Hepatocyte (in vitro differentiated cells): ENCODE results near the gene MCF2L. TPM values are rescaled to one million over a fixed set of nuclear protein-coding genes. Genes with fewer than 3 reads are reported as not detected.

ENCODE experiments used
- DNase-seq: peaks from one replicate; pipeline ENCODE4 v3.0.0-alpha.2; 2016; ENCODE audit warnings: low spot score
- H2AFZ ChIP-seq: fragments of 200-600 bp; sonication (generic); 2 replicates; pipeline ENCODE4 v1.6.0; 2016; ENCODE audit warnings: antibody characterized with exemption, mild to moderate bottlenecking
- H3K27ac ChIP-seq: fragments of 200-600 bp; sonication (generic); 2 replicates; pipeline ENCODE4 v1.5.1; 2016; ENCODE audit warnings: mild to moderate bottlenecking
- H3K27me3 ChIP-seq: fragments of 200-600 bp; sonication (generic); 2 replicates; pipeline ENCODE4 v1.6.1; 2016
- H3K36me3 ChIP-seq: fragments of 200-600 bp; sonication (generic); replicated peaks from 2 replicates; pipeline ENCODE4 v1.5.1; 2016; ENCODE audit warnings: low read depth; ENCODE audit not compliant: insufficient read depth
- H3K4me1 ChIP-seq: fragments of 200-600 bp; sonication (generic); 2 replicates; pipeline ENCODE4 v1.5.1; 2016; ENCODE audit warnings: mild to moderate bottlenecking, moderate library complexity; ENCODE audit not compliant: insufficient read depth
- H3K4me2 ChIP-seq: fragments of 200-600 bp; sonication (generic); 2 replicates; pipeline ENCODE4 v1.6.0; 2016
- H3K4me3 ChIP-seq: fragments of 200-600 bp; sonication (generic); 2 replicates; pipeline ENCODE4 v1.5.1; 2016; ENCODE audit warnings: mild to moderate bottlenecking
- H3K79me2 ChIP-seq: fragments of 200-600 bp; sonication (generic); 2 replicates; pipeline ENCODE4 v1.6.0; 2017; ENCODE audit warnings: mild to moderate bottlenecking
- H3K9me2 ChIP-seq: fragments of 200-600 bp; sonication (generic); replicated peaks from 2 replicates; pipeline ENCODE4 v1.6.0; 2017; ENCODE audit warnings: mild to moderate bottlenecking; ENCODE audit not compliant: insufficient read depth
- H3K9me3 ChIP-seq: fragments of 200-600 bp; sonication (generic); 2 replicates; pipeline ENCODE4 v1.5.1; 2016; ENCODE audit warnings: low read depth, mild to moderate bottlenecking
- H4K20me1 ChIP-seq: fragments of 200-600 bp; sonication (generic); 2 replicates; pipeline ENCODE4 v1.6.0; 2016; ENCODE audit warnings: mild to moderate bottlenecking; ENCODE audit not compliant: insufficient read depth, poor library complexity, severe bottlenecking
- EZH2 ChIP-seq: fragments of 200-600 bp; sonication (generic); IDR thresholded peaks from 2 replicates; pipeline ENCODE4 v1.6.1; 2016; ENCODE audit warnings: antibody characterized with exemption, mild to moderate bottlenecking, borderline replicate concordance
- EZH2phosphoT487 ChIP-seq: fragments of 200-600 bp; sonication (generic); IDR thresholded peaks from one replicate; pipeline ENCODE4 v1.6.1; 2018; ENCODE audit warnings: antibody characterized with exemption, mild to moderate bottlenecking, low read depth, moderate library complexity; ENCODE audit not compliant: unreplicated experiment, severe bottlenecking
- WGBS: methylation state at CpG from one replicate; pipeline ENCODE4 v1.1.6; 2016; ENCODE audit warnings: low lambda C conversion rate; ENCODE audit errors: missing lambda C conversion rate; 5-methylcytosine and 5-hydroxymethylcytosine counted together
- polyA plus RNA-seq: library from polyadenylated mRNA; unstranded; fragments of >200 nt; fragmentation: Nextera tagmentation; extraction: Ambion mirVana; gene quantifications from 2 replicates; pipeline ENCODE4 v1.2.1, GENCODE V29; 2016
- total RNA-seq: library from RNA; depleted of rRNA; stranded (reverse); fragments of >200 nt; gene quantifications from 2 replicates; pipeline ENCODE4 v1.2.3, GENCODE V29; 2014
- TF ChIP-seq, protein P1 (sequence below): fragments of 200-600 bp; sonication (generic); IDR thresholded peaks from 2 replicates; pipeline ENCODE4 v1.5.1; 2016; ENCODE audit warnings: antibody characterized with exemption, mild to moderate bottlenecking; ENCODE audit not compliant: poor library complexity

Gene MCF2L
- total and polyA plus RNA-seq, 2 experiments from 2014 or later, result 11.1 to 22.4 TPM

DNA sequence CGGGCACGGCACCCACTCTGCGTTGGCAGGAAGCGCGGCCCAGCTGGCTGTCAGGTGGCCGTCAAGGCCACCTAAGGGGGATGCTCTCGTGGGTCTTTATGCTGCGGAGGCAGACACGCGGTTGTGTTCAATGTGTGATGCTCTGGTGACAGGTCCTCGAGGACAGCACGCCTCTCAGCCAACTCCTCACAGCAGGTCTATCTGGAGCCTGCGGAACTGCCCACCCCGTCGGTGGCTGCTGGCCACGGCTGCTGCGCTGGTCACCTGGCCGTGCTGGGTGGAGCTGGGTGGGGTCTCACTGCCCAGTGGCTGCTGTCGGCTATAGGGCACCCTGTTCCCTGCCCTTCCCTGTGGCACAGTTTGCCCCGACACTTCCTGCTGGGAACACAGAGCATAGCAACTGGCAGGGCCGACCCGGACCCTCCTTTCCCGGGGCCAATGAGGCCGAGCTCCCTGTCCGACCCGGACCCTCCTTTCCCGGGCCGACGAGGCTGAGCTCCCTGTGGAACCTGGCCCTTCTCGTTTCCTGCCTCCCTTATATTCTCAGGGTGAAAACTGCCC, 122.3 kb downstream of the MCF2L start:
- no peak overlapping the region for H3K4me2 ChIP-seq
- H3K4me3 ChIP-seq, result no peak overlapping the region
- H3K9me3 ChIP-seq, result no peaks in the 10 kb centered on the region
- no peaks in the 10 kb centered on the region for H3K36me3 ChIP-seq
- H3K4me1 ChIP-seq, result no peaks in the 10 kb centered on the region
- no peak overlapping the region for H2AFZ ChIP-seq
- H3K79me2 ChIP-seq, result no peaks in the 10 kb centered on the region
- H3K27me3 ChIP-seq, result no peaks in the 10 kb centered on the region
- 97% methylated on average over 24 of the region's 30 CpGs for WGBS
- no peak for DNase-seq
- no peak overlapping the region for H3K27ac ChIP-seq
- no peak for TF ChIP-seq EZH2phosphoT487
- TF ChIP-seq, protein P1, sequence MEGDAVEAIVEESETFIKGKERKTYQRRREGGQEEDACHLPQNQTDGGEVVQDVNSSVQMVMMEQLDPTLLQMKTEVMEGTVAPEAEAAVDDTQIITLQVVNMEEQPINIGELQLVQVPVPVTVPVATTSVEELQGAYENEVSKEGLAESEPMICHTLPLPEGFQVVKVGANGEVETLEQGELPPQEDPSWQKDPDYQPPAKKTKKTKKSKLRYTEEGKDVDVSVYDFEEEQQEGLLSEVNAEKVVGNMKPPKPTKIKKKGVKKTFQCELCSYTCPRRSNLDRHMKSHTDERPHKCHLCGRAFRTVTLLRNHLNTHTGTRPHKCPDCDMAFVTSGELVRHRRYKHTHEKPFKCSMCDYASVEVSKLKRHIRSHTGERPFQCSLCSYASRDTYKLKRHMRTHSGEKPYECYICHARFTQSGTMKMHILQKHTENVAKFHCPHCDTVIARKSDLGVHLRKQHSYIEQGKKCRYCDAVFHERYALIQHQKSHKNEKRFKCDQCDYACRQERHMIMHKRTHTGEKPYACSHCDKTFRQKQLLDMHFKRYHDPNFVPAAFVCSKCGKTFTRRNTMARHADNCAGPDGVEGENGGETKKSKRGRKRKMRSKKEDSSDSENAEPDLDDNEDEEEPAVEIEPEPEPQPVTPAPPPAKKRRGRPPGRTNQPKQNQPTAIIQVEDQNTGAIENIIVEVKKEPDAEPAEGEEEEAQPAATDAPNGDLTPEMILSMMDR, result no peak
- TF ChIP-seq EZH2, result no peak
- no peaks in the 10 kb centered on the region for H3K9me2 ChIP-seq
- no peaks in the 10 kb centered on the region for H4K20me1 ChIP-seq

DNA sequence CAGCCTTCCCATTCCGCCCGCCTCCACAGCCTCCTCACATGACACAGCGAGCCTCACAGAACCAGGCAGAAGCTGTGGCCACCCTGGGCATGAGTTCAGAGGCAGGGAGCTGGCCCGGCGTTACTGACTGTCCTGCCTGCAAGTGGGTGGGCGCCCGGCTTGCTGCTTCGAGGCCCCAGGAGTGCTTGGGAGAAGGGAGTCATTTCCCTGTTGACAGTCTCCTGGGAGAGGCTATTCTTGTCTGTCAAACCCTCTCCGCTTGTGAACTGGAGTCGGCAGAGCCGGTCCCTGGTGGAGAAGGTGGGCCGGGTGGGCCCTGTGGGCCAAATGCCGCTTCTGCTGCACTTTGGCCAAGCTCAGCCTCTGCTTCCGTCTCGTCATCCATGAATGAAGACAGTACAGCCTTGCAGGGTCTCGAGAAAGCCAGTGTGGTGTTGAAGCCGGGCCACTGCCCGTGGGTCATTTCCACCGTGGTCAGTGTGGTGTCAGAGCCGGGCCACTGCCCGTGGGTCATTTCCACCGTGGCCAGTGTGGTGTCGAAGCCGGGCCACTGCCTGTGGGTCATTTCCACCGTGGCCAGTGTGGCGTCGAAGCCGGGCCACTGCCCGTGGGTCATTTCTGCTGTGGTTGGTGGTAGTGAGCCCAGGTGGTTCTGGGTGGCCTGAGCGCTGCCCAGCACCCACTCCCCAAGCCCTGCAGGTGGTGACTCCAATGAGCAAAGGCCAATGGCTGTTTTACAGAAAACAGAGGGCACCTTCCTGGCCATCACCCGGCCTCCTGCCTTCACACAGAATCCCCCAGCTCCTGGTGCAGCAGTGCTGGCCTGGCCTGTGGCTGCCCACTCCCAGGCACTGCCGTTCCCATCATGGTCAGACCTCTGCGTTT, 123.1 kb downstream of the MCF2L start:
- H3K4me3 ChIP-seq, result no peak overlapping the region
- no peak overlapping the region for H3K27ac ChIP-seq
- H4K20me1 ChIP-seq, result no peaks in the 10 kb centered on the region
- H3K27me3 ChIP-seq, result no peaks in the 10 kb centered on the region
- TF ChIP-seq EZH2phosphoT487, result no peak
- TF ChIP-seq, protein P1, result no peak
- TF ChIP-seq EZH2, result no peak
- no peak for DNase-seq
- H3K4me2 ChIP-seq, result no peak overlapping the region
- no peaks in the 10 kb centered on the region for H3K36me3 ChIP-seq
- H3K9me3 ChIP-seq, result no peaks in the 10 kb centered on the region
- H3K79me2 ChIP-seq, result no peaks in the 10 kb centered on the region
- 94% methylated on average over 33 of the region's 33 CpGs for WGBS
- no peak overlapping the region for H2AFZ ChIP-seq
- no peaks in the 10 kb centered on the region for H3K4me1 ChIP-seq
- H3K9me2 ChIP-seq, result no peaks in the 10 kb centered on the region

DNA sequence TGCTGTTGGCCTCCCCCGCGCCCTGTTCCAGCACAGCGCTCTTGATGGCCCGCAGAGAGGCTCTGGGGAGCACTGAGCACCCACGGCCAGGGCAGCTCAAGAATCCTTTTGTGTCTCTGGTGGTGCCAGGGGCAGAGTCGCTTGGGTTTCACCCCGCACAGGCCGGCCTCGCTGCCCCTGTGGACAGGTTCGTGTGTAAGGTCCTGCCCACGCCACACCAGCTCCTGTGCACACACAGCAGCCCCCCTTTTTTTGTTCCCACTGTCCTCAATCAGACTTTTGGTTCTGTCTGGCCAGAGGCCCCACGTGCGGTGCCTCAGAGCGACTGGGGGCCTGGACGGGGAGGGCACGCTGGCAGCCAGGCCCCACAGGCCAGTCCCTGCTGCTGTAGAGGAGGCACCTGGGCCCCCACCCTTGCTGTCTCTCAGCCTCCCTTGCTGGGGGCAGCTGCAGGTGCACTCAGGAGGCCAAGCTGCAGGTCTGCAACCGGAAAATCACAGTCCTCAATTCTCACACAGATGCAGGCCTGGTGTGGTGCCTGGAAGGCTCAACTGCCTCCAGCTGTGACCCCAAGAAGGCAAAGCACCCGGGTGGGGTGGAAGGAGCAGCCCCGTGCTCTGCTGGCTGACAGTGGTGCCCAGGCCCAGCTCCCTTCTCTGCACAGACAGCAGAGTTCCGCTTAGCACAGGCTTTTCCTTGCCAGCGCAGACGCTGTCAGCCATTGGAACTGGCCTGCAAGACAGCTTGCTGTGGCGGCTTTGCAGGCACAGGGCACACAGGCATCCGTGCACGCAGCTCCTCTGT, 124.0 kb downstream of the MCF2L start:
- Histone ChIP-seq H3K4me1 (no peaks in the 10 kb centered on the region), H3K27ac (no peak overlapping the region), H3K4me2 (no peak overlapping the region), H3K79me2 (no peaks in the 10 kb centered on the region), H3K36me3 (no peaks in the 10 kb centered on the region), H4K20me1 (no peaks in the 10 kb centered on the region), H3K27me3 (no peaks in the 10 kb centered on the region), H3K9me2 (no peaks in the 10 kb centered on the region), H3K9me3 (no peaks in the 10 kb centered on the region), H3K4me3 (no peak overlapping the region), H2AFZ (no peak overlapping the region)
- TF ChIP-seq EZH2 (no peak), EZH2phosphoT487 (no peak)
- TF ChIP-seq, protein P1, result no peak
- DNase-seq, result no peak
- 93% methylated on average over 25 of the region's 25 CpGs for WGBS
